ENCODE data around the gene COL12A1.

The COL12A1 gene

DNA sequence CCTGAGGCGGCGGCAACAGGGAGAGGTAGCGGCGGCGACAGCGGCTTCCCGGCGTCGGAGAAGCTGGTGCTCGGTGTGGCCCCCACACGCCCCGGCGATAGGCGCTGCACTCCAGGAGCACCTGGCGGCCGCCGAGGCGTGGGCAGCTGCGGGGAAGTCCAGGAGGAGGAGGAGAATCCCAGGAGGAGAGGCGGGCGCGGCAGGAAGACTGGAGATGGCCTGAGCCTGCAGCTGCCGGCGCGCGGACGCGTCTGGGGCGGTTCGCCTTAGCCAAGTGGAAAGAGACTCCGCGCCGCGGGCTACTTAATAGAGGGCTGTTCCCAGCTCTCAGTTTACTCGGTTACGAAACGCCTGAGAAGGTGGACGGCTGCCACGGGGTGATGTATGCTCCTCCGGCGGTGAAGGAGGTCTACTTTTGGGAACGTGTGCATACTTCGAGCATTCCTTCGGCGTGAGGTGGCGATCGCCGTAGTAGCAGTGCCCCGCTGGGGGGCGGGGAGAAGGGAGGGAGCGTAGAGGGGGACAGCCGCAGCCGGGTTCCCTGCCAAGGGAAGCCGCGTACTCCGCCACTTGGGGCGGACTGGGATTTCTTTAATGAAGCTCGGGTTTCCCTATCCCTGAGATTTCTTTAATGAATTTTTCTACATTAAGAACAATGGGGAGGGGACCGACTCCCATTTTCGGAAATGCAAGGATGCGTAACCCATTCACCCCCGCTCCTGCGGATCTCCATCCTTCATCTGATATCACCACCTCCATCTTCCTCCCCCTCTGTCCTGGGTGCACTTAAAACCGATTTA lies at the start of gene COL12A1:
COL12A1 (minus strand) TSS at position 278 of the 800 bp plus-strand sequence. CDS start 3,261 bp downstream, outside the sequence.
- DNase-seq: peak; percentile 36

GRCh38 chr6:75250552-75250951 lies 44.7 kb upstream of the COL12A1 start:
- no peak for DNase-seq

- DNase-seq: no peak
These were observed 44.0 kb upstream of the COL12A1 start for GRCh38 chr6:75249837-75250236.

DNA sequence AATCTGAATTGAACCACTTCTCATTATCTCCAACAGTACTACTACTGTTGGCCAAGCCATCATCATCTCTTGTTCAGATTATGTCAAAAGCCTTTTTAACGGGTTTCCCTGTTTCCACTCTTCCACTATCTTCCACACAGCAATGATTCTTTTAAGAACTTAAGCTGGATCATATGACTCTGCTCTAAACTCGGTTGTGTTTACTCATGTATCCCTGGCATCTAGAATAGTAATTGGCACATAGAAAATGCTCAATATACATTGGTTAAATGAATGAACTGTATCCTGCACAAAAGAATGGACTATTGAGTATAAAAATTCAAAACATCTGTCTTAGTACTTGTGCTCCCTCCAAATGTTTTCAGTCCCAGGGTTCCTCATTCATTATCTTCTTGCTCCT lies 40.5 kb upstream of the COL12A1 start:
- DNase-seq: no peak

GRCh38 chr6:75244063-75244584 lies 38.3 kb upstream of the COL12A1 start:
- peak; percentile 30 for DNase-seq

DNA sequence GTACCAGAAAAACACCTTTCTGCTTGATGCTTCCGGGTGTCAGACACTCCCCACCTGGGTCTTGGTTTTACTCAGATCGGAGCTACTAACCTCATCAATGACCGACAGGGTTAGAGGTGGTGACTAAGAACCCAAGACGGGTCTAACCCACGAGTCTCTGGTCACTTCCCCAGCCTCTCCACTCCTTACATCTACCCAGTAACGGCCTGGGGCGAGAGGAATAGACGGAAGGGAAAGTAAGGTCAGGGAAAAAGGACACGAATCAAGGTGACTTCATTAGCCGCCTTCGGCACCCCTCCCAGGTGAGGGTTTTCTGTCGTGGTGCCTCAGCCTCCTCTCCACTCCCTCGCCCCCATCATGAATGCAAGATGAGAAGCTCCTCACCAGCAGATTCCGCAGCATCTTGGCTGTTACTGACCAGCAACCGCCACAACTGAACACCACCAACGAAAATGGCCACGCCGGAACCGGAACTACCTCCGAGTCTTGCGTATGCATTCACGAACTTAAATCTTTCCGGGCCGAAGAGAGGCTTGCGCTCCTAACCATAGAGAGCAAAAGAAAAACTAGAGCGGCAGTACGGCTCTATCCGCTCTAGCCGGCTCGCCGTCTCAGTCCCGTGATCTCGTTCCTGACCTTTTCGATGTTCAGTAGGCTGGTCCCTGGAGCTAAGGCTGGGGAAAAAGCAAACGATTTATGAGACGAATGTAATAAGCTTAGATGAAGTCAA lies 37.6 kb upstream of the COL12A1 start, which contains the start of gene COX7A2:
COX7A2 (minus strand) TSS at position 469 of the 730 bp plus-strand sequence; CDS start at position 402, 67 bp downstream.
- peak; percentile 94 for DNase-seq

DNA sequence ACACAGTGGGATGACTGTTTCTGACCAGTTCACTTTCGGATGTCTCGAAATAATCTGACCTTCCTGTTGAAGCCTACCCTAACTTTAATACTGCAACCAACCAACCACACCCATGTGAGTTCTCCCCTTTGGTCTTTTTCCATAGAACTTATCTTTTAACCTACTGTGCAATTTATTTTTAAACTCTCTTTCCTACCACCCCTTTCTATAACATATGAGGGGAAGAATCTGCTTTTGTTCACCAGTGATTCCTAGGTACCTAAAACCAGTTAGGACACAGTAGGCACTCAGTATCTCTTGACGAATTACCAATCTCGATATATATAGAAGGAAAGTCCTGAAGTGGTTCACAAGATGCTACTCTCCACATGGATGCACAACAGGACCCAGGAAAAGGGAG lies 30.8 kb upstream of the COL12A1 start:
- no peak for DNase-seq

DNA sequence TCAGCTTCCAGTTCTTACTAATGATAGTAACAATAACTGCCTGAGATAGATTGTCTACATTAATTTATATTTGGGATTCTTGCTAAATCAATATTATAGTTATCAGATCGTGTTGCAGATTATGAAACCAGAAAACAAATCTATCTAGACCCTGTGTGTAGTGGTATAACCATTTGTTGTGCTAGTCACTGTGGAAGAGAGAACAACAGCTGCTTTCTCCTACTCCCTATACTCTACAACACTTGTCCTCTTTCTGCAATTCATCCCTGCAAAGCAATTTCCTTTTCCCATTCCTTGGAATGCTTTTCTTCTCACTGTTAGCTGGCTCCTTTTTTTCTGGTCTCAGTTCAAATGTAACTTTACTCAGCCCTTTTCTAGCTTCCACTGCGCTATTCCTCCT lies 29.4 kb upstream of the COL12A1 start:
- no peak for DNase-seq

DNA sequence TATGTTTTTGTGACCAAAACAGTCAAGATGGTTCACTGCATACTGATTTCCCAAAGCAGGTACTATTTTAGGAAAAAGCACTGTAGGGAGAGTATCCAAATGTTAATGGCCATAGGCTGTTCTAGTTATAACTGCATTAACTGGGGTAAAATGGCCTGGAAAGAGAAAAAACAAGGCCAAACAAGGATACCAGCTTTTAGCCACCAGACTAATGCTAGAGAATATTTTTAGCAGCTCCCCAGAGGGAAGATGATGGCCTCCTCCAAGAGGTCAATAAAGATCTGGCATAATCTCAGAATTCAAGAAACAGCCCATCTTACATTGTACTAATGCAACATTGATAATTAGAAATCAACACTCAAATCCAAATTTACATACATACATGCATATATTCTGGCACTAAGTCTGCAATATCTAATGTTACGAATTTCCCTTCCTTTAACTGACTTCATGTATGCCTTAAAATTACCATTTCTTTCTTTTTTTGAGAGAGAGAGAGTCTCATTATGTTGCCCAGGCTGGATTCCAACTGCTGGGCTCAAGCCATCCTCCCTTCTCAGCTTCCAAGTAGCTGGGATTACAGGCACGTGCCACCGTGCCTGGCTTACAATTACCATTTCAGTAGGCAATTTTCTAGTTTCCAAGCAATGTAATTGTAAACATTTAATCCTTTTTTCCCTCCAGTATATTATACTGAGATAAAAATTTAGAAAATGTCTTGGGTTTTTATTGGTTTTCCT lies 28.4 kb upstream of the COL12A1 start:
- no peak for DNase-seq

- no peak for DNase-seq
These were observed 27.3 kb upstream of the COL12A1 start for GRCh38 chr6:75233092-75233615.

GRCh38 chr6:75230484-75231325 lies 24.9 kb upstream of the COL12A1 start:
- peak; percentile 17 for DNase-seq

DNA sequence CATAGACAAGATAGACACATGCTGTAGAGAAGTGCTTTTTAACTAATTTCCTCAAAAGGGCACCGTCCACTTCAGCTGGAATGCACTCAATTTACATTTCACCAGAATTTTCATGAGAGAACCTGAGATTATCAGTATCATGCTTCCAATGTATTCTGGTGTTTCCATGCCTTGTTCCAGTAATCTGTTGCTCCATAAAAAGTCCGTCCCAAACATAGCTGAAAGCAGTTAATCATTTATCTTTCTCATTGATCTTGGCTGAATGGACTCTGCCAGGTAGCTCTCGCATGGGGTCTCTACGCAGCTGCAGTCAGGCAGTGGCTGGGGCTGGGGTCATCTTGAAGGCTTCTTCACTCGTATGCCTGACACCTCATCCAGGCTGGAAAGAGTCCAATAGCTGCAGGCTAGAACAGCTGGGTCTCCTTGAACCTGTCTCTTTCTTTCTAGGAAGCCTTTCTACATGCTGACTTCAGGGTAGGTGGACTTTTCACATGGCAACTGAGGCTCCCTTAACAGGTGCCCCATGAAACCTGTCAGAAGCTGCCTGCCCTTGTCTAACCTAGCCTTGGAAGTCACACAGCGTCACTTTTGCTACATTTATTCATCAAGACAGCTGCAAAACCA lies 18.6 kb upstream of the COL12A1 start:
- no peak for DNase-seq

DNA sequence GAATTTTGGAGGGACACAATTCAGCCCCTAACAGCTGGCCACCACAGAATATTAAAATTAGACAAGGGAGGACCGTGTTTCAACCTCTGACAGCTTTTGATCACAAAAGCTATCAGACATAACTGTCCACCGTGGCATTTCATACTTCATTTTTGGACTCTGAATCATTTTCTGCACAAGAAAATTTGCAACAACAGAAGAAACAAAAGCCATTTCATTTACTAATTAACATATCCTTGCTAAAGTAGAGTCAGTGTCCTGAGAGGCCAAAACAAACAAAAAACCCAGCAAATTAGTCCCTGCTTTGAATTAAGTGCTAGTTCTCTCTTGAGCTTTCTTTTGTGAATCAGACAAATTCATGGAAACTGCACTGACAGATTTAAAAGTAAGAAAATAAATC lies 17.6 kb upstream of the COL12A1 start:
- no peak for DNase-seq

DNA sequence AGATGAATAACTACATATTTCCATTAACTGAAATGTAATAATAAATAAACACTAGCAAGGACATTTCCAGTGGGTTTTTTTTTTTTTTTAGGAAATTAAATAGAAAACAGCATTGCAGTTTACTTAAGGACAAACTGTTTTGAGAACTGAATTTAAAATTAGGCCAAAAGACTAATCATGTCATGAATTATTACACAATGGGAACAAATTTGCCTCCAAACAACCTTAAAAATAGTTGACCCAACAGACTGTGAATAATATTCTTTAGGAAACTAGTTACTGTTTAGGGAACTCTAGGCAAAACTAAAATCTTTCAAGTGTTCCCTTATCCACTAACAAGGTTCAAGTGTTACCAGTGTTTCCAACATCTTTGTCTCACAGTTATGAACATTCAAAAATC lies 16.4 kb upstream of the COL12A1 start:
- DNase-seq: no peak

DNA sequence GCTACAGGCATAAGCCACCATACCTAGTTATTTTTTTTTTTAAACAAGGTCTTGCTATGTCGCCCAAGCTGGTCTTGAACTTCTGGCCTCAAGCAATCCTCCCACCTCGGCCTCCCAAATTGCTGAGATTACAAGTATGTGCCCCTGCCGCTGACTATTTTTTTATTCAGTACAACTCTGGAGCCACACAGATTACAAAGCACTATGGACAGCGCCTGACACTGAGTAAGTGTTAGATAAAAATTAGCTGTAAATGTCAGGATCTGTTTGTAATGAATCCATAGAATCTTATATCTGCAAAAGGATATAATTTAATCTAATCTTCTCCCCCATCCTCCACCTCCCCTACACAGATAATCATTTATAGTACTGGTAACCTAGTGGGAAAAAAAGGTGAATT lies 15.3 kb upstream of the COL12A1 start:
- DNase-seq: no peak

GRCh38 chr6:75220357-75220756 lies 14.5 kb upstream of the COL12A1 start:
- no peak for DNase-seq

GRCh38 chr6:75219263-75219662 lies 13.4 kb upstream of the COL12A1 start:
- no peak for DNase-seq

- no peak for DNase-seq
These were observed 11.3 kb upstream of the COL12A1 start for GRCh38 chr6:75217193-75217592.

DNA sequence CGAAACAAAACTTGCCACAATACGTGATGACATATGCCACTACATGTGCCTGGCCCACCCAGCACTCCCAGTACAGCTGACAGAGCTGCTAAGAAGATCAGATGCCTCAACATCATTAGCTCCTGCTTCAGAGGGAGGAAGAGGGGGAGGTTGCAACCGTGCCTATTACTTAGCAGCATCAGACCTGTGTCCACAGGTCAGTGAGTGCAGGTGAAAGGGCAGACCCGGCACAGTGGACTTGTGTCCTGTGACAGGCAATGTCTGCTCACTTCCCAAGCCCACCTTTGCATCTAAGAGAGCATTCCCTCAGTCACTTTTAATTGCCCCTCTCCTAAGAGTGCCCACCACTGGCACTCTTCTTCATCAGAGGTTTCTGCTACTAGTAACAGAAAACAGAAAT lies 9.4 kb upstream of the COL12A1 start:
- DNase-seq: no peak

DNA sequence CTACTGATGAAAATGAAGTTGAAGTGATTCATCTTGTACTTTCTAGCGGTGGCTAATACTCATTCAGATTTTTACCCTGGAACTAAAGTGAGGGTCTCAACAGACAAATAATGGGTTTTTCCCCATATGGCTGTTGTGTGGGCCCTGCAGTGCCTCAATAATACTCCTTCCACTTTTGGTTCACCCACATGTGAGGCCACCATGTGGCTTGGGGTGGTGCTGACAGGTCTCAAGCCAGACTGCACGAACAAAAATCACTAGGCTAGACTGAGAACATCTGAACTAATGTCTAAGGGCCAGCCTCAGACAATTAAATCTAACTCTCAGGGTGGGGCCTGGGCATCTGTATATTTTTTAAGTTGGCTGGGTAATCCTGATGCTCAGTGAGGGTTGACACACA lies 7.9 kb upstream of the COL12A1 start:
- no peak for DNase-seq

- DNase-seq: no peak
These were observed 7.3 kb upstream of the COL12A1 start for GRCh38 chr6:75213112-75213511.
